ENCODE measurements around the gene SRD5A3.
A peak's percentile ranks its signal among the peaks of the same experiment; 100 is the strongest.

The SRD5A3 gene

GRCh38 chr4:55345980-55346850 is at the start of gene SRD5A3:
Gene SRD5A3, plus strand, starts transcription at chr4:55346242. Its CDS starts 95 bp downstream, at chr4:55346337.
- Mint-ChIP-seq H3K27ac (peak within 1 kb of the TSS; percentile 93), H3K9me3 (no peaks in the 10 kb centered on the region), H3K4me3 (peak within 1 kb of the TSS; percentile 93), H3K4me1 (ENCODE audit: low read depth) (peaks cover 16% of the 10 kb centered on the region), H3K27me3 (no peaks in the 10 kb centered on the region), H3K36me3 (ENCODE audit: low read depth) (peaks cover 13% of the 10 kb centered on the region)
- intact Hi-C loops (cut with micrococcal nuclease) = loop anchor here (1.0 to 5.0 kb wide), 4 partner anchors 49 to 603 kb away; partner anchors contain the start of genes CEP135, CLOCK, EXOC1 and TMEM165

- no peaks in the 10 kb centered on the region for H3K4me1 Mint-ChIP-seq (ENCODE audit: low read depth)
- no peak overlapping the region for H3K27ac Mint-ChIP-seq
- H3K4me3 Mint-ChIP-seq = no peak overlapping the region
- no peaks in the 10 kb centered on the region for H3K27me3 Mint-ChIP-seq
- no peaks in the 10 kb centered on the region for H3K36me3 Mint-ChIP-seq (ENCODE audit: low read depth)
- peaks cover 18% of the 10 kb centered on the region for H3K9me3 Mint-ChIP-seq
- intact Hi-C loops (cut with micrococcal nuclease) = no loop called here
Measured at GRCh38 chr4:55297346-55297745, 48.7 kb upstream of the SRD5A3 start.

DNA sequence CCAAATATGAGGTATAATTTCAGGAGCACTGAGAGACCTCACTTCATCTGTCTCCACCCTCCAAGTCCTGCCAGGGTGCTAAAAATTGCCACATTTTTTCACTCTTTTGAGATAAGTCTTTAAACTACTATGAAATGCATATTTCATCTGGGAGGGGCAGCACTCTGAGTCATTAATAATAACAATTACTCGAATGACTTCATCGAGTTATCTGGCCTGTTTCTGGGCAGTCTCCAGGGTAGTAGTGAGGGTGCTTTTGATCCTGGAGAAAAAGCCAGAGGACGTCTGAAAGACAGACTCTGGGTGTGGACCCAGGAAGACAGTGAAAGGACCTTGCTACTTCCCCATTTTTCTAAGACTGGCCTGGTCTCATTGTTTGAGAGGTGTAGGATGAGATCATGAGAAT is 42.3 kb upstream of the SRD5A3 start:
- peaks cover 13% of the 10 kb centered on the region for H3K9me3 Mint-ChIP-seq
- peaks cover 1% of the 10 kb centered on the region for H3K27me3 Mint-ChIP-seq
- H3K4me3 Mint-ChIP-seq = no peak overlapping the region
- no peaks in the 10 kb centered on the region for H3K4me1 Mint-ChIP-seq (ENCODE audit: low read depth)
- no peaks in the 10 kb centered on the region for H3K36me3 Mint-ChIP-seq (ENCODE audit: low read depth)
- H3K27ac Mint-ChIP-seq = no peak overlapping the region
- intact Hi-C loops (cut with micrococcal nuclease) = no loop called here

GRCh38 chr4:55304303-55304702 is 41.7 kb upstream of the SRD5A3 start:
- H3K27ac Mint-ChIP-seq = no peak overlapping the region
- intact Hi-C loops (cut with micrococcal nuclease) = no loop called here
- H3K4me1 Mint-ChIP-seq (ENCODE audit: low read depth) = no peaks in the 10 kb centered on the region
- no peaks in the 10 kb centered on the region for H3K36me3 Mint-ChIP-seq (ENCODE audit: low read depth)
- peaks cover 1% of the 10 kb centered on the region for H3K27me3 Mint-ChIP-seq
- H3K9me3 Mint-ChIP-seq = peaks cover 11% of the 10 kb centered on the region
- H3K4me3 Mint-ChIP-seq = no peak overlapping the region

DNA sequence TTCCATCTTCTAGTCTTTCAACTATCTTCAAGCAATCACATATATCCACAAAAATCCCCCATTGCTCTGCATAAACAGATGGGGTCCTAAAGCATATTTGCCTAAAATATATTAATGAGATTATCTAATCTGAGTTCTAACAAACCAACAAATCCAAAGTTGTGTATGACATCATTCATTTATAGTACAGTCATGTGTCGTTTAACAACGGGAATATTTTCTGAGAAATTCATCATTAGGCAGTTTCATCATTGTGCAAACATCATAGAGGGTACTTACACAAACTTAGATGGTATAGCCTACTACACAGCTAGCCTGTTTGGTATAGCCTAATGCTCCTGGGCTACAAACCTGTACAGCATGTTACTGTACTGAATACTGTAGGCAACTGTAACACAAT is 38.0 kb upstream of the SRD5A3 start:
- no peak overlapping the region for H3K27ac Mint-ChIP-seq
- no peaks in the 10 kb centered on the region for H3K9me3 Mint-ChIP-seq
- intact Hi-C loops (cut with micrococcal nuclease) = no loop called here
- no peak overlapping the region for H3K4me3 Mint-ChIP-seq
- H3K36me3 Mint-ChIP-seq (ENCODE audit: low read depth) = no peaks in the 10 kb centered on the region
- H3K27me3 Mint-ChIP-seq = peaks cover 1% of the 10 kb centered on the region
- peaks cover 15% of the 10 kb centered on the region for H3K4me1 Mint-ChIP-seq (ENCODE audit: low read depth)

GRCh38 chr4:55311792-55312488 is 34.1 kb upstream of the SRD5A3 start:
- Mint-ChIP-seq H3K4me1 (ENCODE audit: low read depth) (peaks cover 15% of the 10 kb centered on the region), H3K27me3 (peaks cover 5% of the 10 kb centered on the region), H3K27ac (peak overlapping the region; percentile 82), H3K36me3 (ENCODE audit: low read depth) (no peaks in the 10 kb centered on the region), H3K4me3 (no peak overlapping the region), H3K9me3 (no peaks in the 10 kb centered on the region)
- intact Hi-C loops (cut with micrococcal nuclease) = no loop called here

- intact Hi-C loops (cut with micrococcal nuclease) = no loop called here
- Mint-ChIP-seq H3K4me1 (ENCODE audit: low read depth) (peaks cover 15% of the 10 kb centered on the region), H3K4me3 (no peak overlapping the region), H3K27ac (peak overlapping the region; percentile 82), H3K36me3 (ENCODE audit: low read depth) (no peaks in the 10 kb centered on the region), H3K27me3 (peaks cover 5% of the 10 kb centered on the region), H3K9me3 (no peaks in the 10 kb centered on the region)
Measured at GRCh38 chr4:55312489-55313101, 33.4 kb upstream of the SRD5A3 start.

GRCh38 chr4:55314141-55314820 is 31.8 kb upstream of the SRD5A3 start:
- intact Hi-C loops (cut with micrococcal nuclease) = no loop called here
- peaks cover 7% of the 10 kb centered on the region for H3K27me3 Mint-ChIP-seq
- H3K4me1 Mint-ChIP-seq (ENCODE audit: low read depth) = peaks cover 21% of the 10 kb centered on the region
- H3K27ac Mint-ChIP-seq = no peak overlapping the region
- no peaks in the 10 kb centered on the region for H3K36me3 Mint-ChIP-seq (ENCODE audit: low read depth)
- H3K4me3 Mint-ChIP-seq = no peak overlapping the region
- no peaks in the 10 kb centered on the region for H3K9me3 Mint-ChIP-seq

GRCh38 chr4:55318175-55319129 is 27.6 kb upstream of the SRD5A3 start:
- H3K9me3 Mint-ChIP-seq = no peaks in the 10 kb centered on the region
- H3K4me3 Mint-ChIP-seq = no peak overlapping the region
- peaks cover 10% of the 10 kb centered on the region for H3K27me3 Mint-ChIP-seq
- peaks cover 6% of the 10 kb centered on the region for H3K4me1 Mint-ChIP-seq (ENCODE audit: low read depth)
- no peak overlapping the region for H3K27ac Mint-ChIP-seq
- intact Hi-C loops (cut with micrococcal nuclease) = no loop called here
- H3K36me3 Mint-ChIP-seq (ENCODE audit: low read depth) = no peaks in the 10 kb centered on the region

DNA sequence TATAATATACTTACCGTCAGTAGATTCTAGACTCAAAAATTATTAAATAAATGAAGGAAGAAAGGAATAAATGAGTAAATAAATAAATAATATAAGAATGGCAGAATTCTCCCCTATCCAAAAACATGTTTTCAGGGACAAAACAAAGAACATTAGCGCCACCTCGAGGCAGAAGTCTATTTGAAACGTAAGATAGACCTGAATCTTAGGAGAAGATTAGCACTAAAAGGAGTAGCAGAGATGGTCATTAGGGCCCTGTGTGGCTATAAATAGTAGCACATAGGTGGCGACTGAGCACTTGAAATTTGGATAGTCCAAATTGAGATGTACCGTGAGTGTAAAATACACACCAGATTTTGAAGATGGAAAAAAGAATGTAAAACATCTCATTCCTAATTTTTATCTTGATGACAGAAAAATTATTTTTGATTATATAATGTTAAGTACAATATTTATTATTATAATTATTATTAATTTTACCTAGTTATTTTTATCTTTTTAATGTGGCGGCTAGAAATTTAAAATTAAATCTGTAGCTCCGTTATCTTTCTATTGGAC is 24.3 kb upstream of the SRD5A3 start:
- Mint-ChIP-seq H3K27ac (no peak overlapping the region), H3K9me3 (no peaks in the 10 kb centered on the region), H3K27me3 (peaks cover 11% of the 10 kb centered on the region), H3K4me1 (ENCODE audit: low read depth) (peaks cover 6% of the 10 kb centered on the region), H3K4me3 (no peak overlapping the region), H3K36me3 (ENCODE audit: low read depth) (no peaks in the 10 kb centered on the region)
- intact Hi-C loops (cut with micrococcal nuclease) = loop anchor here (1.0 to 5.0 kb wide), 3 partner anchors 350 to 999 kb away; no protein-coding TSS in a partner anchor

- H3K9me3 Mint-ChIP-seq = no peaks in the 10 kb centered on the region
- intact Hi-C loops (cut with micrococcal nuclease) = loop anchor here (5.0 kb wide), 1 partner anchor 1001 kb away; no protein-coding TSS in a partner anchor
- H3K4me3 Mint-ChIP-seq = no peak overlapping the region
- no peaks in the 10 kb centered on the region for H3K36me3 Mint-ChIP-seq (ENCODE audit: low read depth)
- peaks cover 6% of the 10 kb centered on the region for H3K4me1 Mint-ChIP-seq (ENCODE audit: low read depth)
- peaks cover 11% of the 10 kb centered on the region for H3K27me3 Mint-ChIP-seq
- H3K27ac Mint-ChIP-seq = no peak overlapping the region
Measured at GRCh38 chr4:55323375-55323774, 22.7 kb upstream of the SRD5A3 start.

- Mint-ChIP-seq H3K4me3 (no peak overlapping the region), H3K27me3 (peaks cover 6% of the 10 kb centered on the region), H3K4me1 (ENCODE audit: low read depth) (peaks cover 23% of the 10 kb centered on the region), H3K9me3 (peaks cover 9% of the 10 kb centered on the region), H3K36me3 (ENCODE audit: low read depth) (no peaks in the 10 kb centered on the region), H3K27ac (no peak overlapping the region)
- intact Hi-C loops (cut with micrococcal nuclease) = no loop called here
Measured at GRCh38 chr4:55326629-55327028, 19.4 kb upstream of the SRD5A3 start.
